Measurements from ENCODE around the gene SEC14L5. TPM values are rescaled to one million over a fixed set of nuclear protein-coding genes. Genes with fewer than 3 reads are reported as not detected.

SEC14L5 gene
- polyA plus RNA-seq, 1 donor from 2014 or later: 0.43 TPM

- Histone ChIP-seq H3K36me3 (ENCODE audit: insufficient read depth, low read length) (no peaks in the 10 kb centered on the region), H3K27ac (ENCODE audit: low read length) (no peak overlapping the region), H3F3A (ENCODE audit: insufficient read depth, low read length, poor library complexity, severe bottlenecking) (no peaks in the 10 kb centered on the region), H3K9me3 (ENCODE audit: low read length) (no peaks in the 10 kb centered on the region), H3K9ac (ENCODE audit: low read length) (no peak overlapping the region), H3K9me2 (ENCODE audit: insufficient read depth, low read length) (no peaks in the 10 kb centered on the region), H3K4me3 (ENCODE audit: low read length) (no peak overlapping the region), H3K27me3 (ENCODE audit: insufficient read depth, low read depth, low read length) (no peaks in the 10 kb centered on the region), H2AFZ (ENCODE audit: low read depth, low read length) (no peak overlapping the region), H4K20me1 (ENCODE audit: insufficient read depth) (no peaks in the 10 kb centered on the region), H3K79me2 (replicated peaks; ENCODE audit: insufficient read depth, low read length) (no peaks in the 10 kb centered on the region), H3K4me2 (ENCODE audit: low read length) (no peak overlapping the region)
- TF ChIP-seq RAD21 (conservative IDR thresholded peaks at IDR 0.05) (no peak), POLR2AphosphoS5 (IDR thresholded peaks at IDR 0.05) (no peak), TAF1 (IDR thresholded peaks at IDR 0.05; ENCODE audit: low read depth) (no peak), MXI1 (conservative IDR thresholded peaks at IDR 0.05; ENCODE audit: poor library complexity, severe bottlenecking) (no peak), SMC3 (conservative IDR thresholded peaks at IDR 0.05; ENCODE audit: poor library complexity) (no peak), EP300 (conservative IDR thresholded peaks at IDR 0.05; ENCODE audit: poor library complexity, severe bottlenecking) (no peak), EZH2 (IDR thresholded peaks at IDR 0.05; ENCODE audit: borderline replicate concordance, insufficient read depth, low read length, poor library complexity, severe bottlenecking) (no peak)
- TF ChIP-seq, protein P1, sequence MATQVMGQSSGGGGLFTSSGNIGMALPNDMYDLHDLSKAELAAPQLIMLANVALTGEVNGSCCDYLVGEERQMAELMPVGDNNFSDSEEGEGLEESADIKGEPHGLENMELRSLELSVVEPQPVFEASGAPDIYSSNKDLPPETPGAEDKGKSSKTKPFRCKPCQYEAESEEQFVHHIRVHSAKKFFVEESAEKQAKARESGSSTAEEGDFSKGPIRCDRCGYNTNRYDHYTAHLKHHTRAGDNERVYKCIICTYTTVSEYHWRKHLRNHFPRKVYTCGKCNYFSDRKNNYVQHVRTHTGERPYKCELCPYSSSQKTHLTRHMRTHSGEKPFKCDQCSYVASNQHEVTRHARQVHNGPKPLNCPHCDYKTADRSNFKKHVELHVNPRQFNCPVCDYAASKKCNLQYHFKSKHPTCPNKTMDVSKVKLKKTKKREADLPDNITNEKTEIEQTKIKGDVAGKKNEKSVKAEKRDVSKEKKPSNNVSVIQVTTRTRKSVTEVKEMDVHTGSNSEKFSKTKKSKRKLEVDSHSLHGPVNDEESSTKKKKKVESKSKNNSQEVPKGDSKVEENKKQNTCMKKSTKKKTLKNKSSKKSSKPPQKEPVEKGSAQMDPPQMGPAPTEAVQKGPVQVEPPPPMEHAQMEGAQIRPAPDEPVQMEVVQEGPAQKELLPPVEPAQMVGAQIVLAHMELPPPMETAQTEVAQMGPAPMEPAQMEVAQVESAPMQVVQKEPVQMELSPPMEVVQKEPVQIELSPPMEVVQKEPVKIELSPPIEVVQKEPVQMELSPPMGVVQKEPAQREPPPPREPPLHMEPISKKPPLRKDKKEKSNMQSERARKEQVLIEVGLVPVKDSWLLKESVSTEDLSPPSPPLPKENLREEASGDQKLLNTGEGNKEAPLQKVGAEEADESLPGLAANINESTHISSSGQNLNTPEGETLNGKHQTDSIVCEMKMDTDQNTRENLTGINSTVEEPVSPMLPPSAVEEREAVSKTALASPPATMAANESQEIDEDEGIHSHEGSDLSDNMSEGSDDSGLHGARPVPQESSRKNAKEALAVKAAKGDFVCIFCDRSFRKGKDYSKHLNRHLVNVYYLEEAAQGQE (IDR thresholded peaks at IDR 0.05; ENCODE audit: borderline replicate concordance): no peak
- TF ChIP-seq, protein P2, sequence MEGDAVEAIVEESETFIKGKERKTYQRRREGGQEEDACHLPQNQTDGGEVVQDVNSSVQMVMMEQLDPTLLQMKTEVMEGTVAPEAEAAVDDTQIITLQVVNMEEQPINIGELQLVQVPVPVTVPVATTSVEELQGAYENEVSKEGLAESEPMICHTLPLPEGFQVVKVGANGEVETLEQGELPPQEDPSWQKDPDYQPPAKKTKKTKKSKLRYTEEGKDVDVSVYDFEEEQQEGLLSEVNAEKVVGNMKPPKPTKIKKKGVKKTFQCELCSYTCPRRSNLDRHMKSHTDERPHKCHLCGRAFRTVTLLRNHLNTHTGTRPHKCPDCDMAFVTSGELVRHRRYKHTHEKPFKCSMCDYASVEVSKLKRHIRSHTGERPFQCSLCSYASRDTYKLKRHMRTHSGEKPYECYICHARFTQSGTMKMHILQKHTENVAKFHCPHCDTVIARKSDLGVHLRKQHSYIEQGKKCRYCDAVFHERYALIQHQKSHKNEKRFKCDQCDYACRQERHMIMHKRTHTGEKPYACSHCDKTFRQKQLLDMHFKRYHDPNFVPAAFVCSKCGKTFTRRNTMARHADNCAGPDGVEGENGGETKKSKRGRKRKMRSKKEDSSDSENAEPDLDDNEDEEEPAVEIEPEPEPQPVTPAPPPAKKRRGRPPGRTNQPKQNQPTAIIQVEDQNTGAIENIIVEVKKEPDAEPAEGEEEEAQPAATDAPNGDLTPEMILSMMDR (IDR thresholded peaks at IDR 0.05; ENCODE audit: poor library complexity, severe bottlenecking): no peak
These were observed 47.3 kb upstream of the SEC14L5 start for GRCh38 chr16:4910828-4911227.

DNA sequence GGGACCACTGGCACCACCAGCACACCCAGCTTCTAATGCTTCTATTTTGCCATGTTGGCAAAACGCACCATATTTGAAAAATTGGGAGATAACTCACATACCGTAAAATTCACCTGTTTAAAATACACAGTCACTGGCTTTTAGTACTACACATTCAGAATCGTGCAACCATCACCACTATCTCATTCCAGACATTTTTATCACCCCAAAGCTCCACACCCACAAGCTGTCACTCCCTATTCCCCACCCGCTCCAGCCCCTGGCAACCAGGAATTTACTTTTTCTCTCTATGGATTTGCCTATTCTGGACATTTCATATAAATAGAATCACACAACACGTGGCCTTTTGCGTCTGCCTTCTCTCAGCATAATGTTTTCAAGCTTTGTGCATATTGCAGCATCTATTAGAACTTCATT, 46.2 kb upstream of the SEC14L5 start:
- H4K20me1 ChIP-seq (ENCODE audit: insufficient read depth): no peaks in the 10 kb centered on the region
- H3K36me3 ChIP-seq (ENCODE audit: insufficient read depth, low read length): no peaks in the 10 kb centered on the region
- H3F3A ChIP-seq (ENCODE audit: insufficient read depth, low read length, poor library complexity, severe bottlenecking): no peaks in the 10 kb centered on the region
- H3K4me3 ChIP-seq (ENCODE audit: low read length): no peak overlapping the region
- no peaks in the 10 kb centered on the region for H3K27me3 ChIP-seq (ENCODE audit: insufficient read depth, low read depth, low read length)
- H3K27ac ChIP-seq (ENCODE audit: low read length): no peak overlapping the region
- TF ChIP-seq MXI1 (conservative IDR thresholded peaks at IDR 0.05; ENCODE audit: poor library complexity, severe bottlenecking): no peak
- TF ChIP-seq EP300 (conservative IDR thresholded peaks at IDR 0.05; ENCODE audit: poor library complexity, severe bottlenecking): no peak
- no peak for TF ChIP-seq RAD21 (conservative IDR thresholded peaks at IDR 0.05)
- no peaks in the 10 kb centered on the region for H3K79me2 ChIP-seq (replicated peaks; ENCODE audit: insufficient read depth, low read length)
- H3K9me2 ChIP-seq (ENCODE audit: insufficient read depth, low read length): no peaks in the 10 kb centered on the region
- no peaks in the 10 kb centered on the region for H3K9me3 ChIP-seq (ENCODE audit: low read length)
- no peak overlapping the region for H2AFZ ChIP-seq (ENCODE audit: low read depth, low read length)
- no peak overlapping the region for H3K9ac ChIP-seq (ENCODE audit: low read length)
- H3K4me2 ChIP-seq (ENCODE audit: low read length): no peak overlapping the region

Data from neural cell (in vitro differentiated cells).